OCI-LY1 (cell line): Measurements from ENCODE around the gene SF3B3.

Experiments used
- H2AFZ ChIP-seq: fragments of 200-600 bp; sonication (generic), shearing (Covaris generic); 2 replicates; pipeline ENCODE4 v1.6.0; 2014; ENCODE audit warnings: antibody characterized with exemption, mild to moderate bottlenecking, low read length
- H3F3A ChIP-seq: fragments of 200-600 bp; sonication (generic), shearing (Covaris generic); 2 replicates; pipeline ENCODE4 v1.6.0; 2014; ENCODE audit warnings: mild to moderate bottlenecking, antibody characterized with exemption, low read length, moderate library complexity; ENCODE audit not compliant: insufficient read depth
- H3K27ac ChIP-seq: fragments of 200-600 bp; sonication (generic); 2 replicates; pipeline ENCODE4 v1.5.1; 2014; ENCODE audit warnings: low read length, mixed run types, mild to moderate bottlenecking, low read depth; ENCODE audit not compliant: poor library complexity, severe bottlenecking
- H3K27me3 ChIP-seq: fragments of 200-600 bp; sonication (generic); 2 replicates; pipeline ENCODE4 v1.6.0; 2014; ENCODE audit warnings: antibody characterized with exemption, mild to moderate bottlenecking, low read length, moderate library complexity; ENCODE audit not compliant: insufficient read depth
- H3K36me3 ChIP-seq: fragments of 200-600 bp; sonication (generic); 2 replicates; pipeline ENCODE4 v1.6.1; 2014; ENCODE audit warnings: mild to moderate bottlenecking, antibody characterized with exemption, low read length, moderate library complexity, mixed read lengths; ENCODE audit not compliant: insufficient read depth
- H3K4me1 ChIP-seq: fragments of 200-600 bp; sonication (generic); 2 replicates; pipeline ENCODE4 v1.5.1; 2014; ENCODE audit warnings: mild to moderate bottlenecking, low read length, moderate library complexity; ENCODE audit not compliant: insufficient read depth, severe bottlenecking
- H3K4me2 ChIP-seq: fragments of 200-600 bp; sonication (generic), shearing (Covaris generic); 2 replicates; pipeline ENCODE4 v1.6.1; 2014; ENCODE audit warnings: low read length
- H3K4me3 ChIP-seq: fragments of 200-600 bp; sonication (generic); 2 replicates; pipeline ENCODE4 v1.5.1; 2014; ENCODE audit warnings: low read length, low read depth, mild to moderate bottlenecking, mixed read lengths; ENCODE audit not compliant: poor library complexity, severe bottlenecking
- H3K79me2 ChIP-seq: fragments of 200-600 bp; shearing (Covaris generic); 2 replicates; pipeline ENCODE4 v1.6.1; 2016; ENCODE audit warnings: mixed run types, low read length, mixed read lengths; ENCODE audit not compliant: insufficient read depth
- H3K9ac ChIP-seq: fragments of 200-600 bp; sonication (generic), shearing (Covaris generic); 2 replicates; pipeline ENCODE4 v1.6.1; 2014; ENCODE audit warnings: mild to moderate bottlenecking, low read length, mixed read lengths
- H3K9me2 ChIP-seq: fragments of 200-600 bp; sonication (generic), shearing (Covaris generic); 2 replicates; pipeline ENCODE4 v1.6.1; 2014; ENCODE audit warnings: low read depth, mild to moderate bottlenecking, low read length, mixed read lengths
- H3K9me3 ChIP-seq: fragments of 200-600 bp; shearing (Covaris generic); 2 replicates; pipeline ENCODE4 v1.6.1; 2014; ENCODE audit warnings: low read length, mixed read lengths
- H4K20me1 ChIP-seq: fragments of 200-600 bp; sonication (generic), shearing (Covaris generic); 2 replicates; pipeline ENCODE4 v1.6.0; 2016; ENCODE audit warnings: mild to moderate bottlenecking, low read length; ENCODE audit not compliant: insufficient read depth
- EZH2 ChIP-seq: fragments of 200-600 bp; sonication (generic), shearing (Covaris generic); IDR thresholded peaks from 2 replicates; pipeline ENCODE4 v1.8.0; 2017; ENCODE audit warnings: borderline replicate concordance, mixed run types, mild to moderate bottlenecking, antibody characterized with exemption, low read length, moderate library complexity, mixed read lengths
- TF ChIP-seq, protein P1 (sequence below): fragments of 200-600 bp; sonication (generic), shearing (Covaris generic); IDR thresholded peaks from 2 replicates; pipeline ENCODE4 v1.5.1; 2017; ENCODE audit warnings: mild to moderate bottlenecking, antibody characterized with exemption, low read length, moderate library complexity, mixed read lengths

SF3B3 gene

DNA sequence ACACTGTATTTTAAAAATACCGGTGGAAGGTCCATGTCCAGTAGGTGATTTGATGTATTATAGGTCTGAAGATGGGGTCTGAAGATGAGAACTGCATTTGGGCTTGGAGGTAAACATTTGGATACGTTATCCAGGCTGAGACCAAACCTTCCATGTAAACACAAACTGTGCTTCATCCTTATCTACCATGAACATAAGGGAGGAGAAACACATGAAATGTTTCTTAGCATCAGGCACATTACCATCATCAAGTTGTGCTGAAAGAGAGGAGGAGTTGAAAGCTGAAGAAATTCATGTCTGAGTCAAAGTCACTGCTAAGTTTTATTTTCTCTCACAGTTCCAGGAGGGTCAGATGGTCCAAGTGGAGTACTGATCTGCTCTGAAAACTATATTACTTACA is 11.4 kb downstream of the SF3B3 start:
- TF ChIP-seq, protein P1, sequence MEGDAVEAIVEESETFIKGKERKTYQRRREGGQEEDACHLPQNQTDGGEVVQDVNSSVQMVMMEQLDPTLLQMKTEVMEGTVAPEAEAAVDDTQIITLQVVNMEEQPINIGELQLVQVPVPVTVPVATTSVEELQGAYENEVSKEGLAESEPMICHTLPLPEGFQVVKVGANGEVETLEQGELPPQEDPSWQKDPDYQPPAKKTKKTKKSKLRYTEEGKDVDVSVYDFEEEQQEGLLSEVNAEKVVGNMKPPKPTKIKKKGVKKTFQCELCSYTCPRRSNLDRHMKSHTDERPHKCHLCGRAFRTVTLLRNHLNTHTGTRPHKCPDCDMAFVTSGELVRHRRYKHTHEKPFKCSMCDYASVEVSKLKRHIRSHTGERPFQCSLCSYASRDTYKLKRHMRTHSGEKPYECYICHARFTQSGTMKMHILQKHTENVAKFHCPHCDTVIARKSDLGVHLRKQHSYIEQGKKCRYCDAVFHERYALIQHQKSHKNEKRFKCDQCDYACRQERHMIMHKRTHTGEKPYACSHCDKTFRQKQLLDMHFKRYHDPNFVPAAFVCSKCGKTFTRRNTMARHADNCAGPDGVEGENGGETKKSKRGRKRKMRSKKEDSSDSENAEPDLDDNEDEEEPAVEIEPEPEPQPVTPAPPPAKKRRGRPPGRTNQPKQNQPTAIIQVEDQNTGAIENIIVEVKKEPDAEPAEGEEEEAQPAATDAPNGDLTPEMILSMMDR: no peak
- no peak for TF ChIP-seq EZH2
- Histone ChIP-seq H3K9me3 (no peaks in the 10 kb centered on the region), H3K4me3 (no peak overlapping the region), H4K20me1 (peaks cover 13% of the 10 kb centered on the region), H3F3A (no peaks in the 10 kb centered on the region), H3K9me2 (no peaks in the 10 kb centered on the region), H2AFZ (no peak overlapping the region), H3K27ac (no peak overlapping the region), H3K9ac (no peak overlapping the region), H3K4me2 (no peak overlapping the region), H3K27me3 (no peaks in the 10 kb centered on the region), H3K79me2 (peaks cover 67% of the 10 kb centered on the region), H3K4me1 (no peaks in the 10 kb centered on the region), H3K36me3 (peaks cover 98% of the 10 kb centered on the region)

- no peaks in the 10 kb centered on the region for H3K9me3 ChIP-seq
- TF ChIP-seq, protein P1: no peak
- TF ChIP-seq EZH2: no peak
- H3K36me3 ChIP-seq: peaks cover 97% of the 10 kb centered on the region
- no peak overlapping the region for H3K27ac ChIP-seq
- no peaks in the 10 kb centered on the region for H3K9me2 ChIP-seq
- H3K27me3 ChIP-seq: no peaks in the 10 kb centered on the region
- H2AFZ ChIP-seq: no peak overlapping the region
- H3K4me2 ChIP-seq: no peak overlapping the region
- H3K9ac ChIP-seq: no peak overlapping the region
- H4K20me1 ChIP-seq: peaks cover 6% of the 10 kb centered on the region
- H3K4me1 ChIP-seq: no peaks in the 10 kb centered on the region
- no peaks in the 10 kb centered on the region for H3F3A ChIP-seq
- peaks cover 40% of the 10 kb centered on the region for H3K79me2 ChIP-seq
- no peak overlapping the region for H3K4me3 ChIP-seq
Observed at GRCh38 chr16:70540994-70541393, 17.4 kb downstream of the SF3B3 start.

DNA sequence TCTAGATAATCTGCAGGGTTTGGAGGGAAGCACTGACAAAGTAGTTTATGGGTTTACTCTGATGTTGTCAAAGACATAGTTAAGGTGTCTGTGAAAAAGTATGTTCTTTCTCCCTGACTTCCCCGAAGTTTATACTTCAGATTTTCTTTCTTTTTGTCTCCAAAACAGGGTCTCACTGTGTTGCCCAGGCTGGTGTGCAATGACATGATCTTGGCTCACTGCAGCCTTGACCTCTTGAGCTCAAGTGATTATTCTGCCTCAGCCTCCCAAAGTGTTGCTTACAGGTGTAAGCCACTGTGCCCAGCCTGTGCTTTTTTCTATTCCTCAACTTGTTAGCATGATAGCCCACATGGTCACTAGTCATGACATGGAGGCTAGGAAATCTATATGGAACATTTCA is 20.9 kb downstream of the SF3B3 start:
- no peak for TF ChIP-seq EZH2
- TF ChIP-seq, protein P1: no peak
- peaks cover 26% of the 10 kb centered on the region; the same call in 1 of the 2 replicates for H3K79me2 ChIP-seq
- H3K4me3 ChIP-seq: no peak overlapping the region
- H3F3A ChIP-seq: no peaks in the 10 kb centered on the region
- H3K4me1 ChIP-seq: no peaks in the 10 kb centered on the region
- H2AFZ ChIP-seq: no peak overlapping the region
- H3K4me2 ChIP-seq: no peak overlapping the region
- no peak overlapping the region for H3K9ac ChIP-seq
- H3K27me3 ChIP-seq: no peaks in the 10 kb centered on the region
- no peak overlapping the region for H3K27ac ChIP-seq
- H3K9me2 ChIP-seq: no peaks in the 10 kb centered on the region
- peaks cover 99% of the 10 kb centered on the region for H3K36me3 ChIP-seq
- H3K9me3 ChIP-seq: no peaks in the 10 kb centered on the region
- H4K20me1 ChIP-seq: peaks cover 6% of the 10 kb centered on the region; the same call in 1 of the 2 replicates
